HG03457 (cell line): Measurements from ENCODE around the gene GTF3C1.

Source experiments
- ATAC-seq: cut with Tn5 transposase; IDR thresholded peaks from one replicate; pipeline ENCODE4 v1.9.1; 2021; ENCODE audit warnings: moderate number of reproducible peaks; ENCODE audit not compliant: unreplicated experiment

Gene GTF3C1

GRCh38 chr16:27431773-27432532 lies 117.8 kb downstream of the GTF3C1 start:
- ATAC-seq: no peak

GRCh38 chr16:27430923-27431484 lies 118.7 kb downstream of the GTF3C1 start:
- no peak for ATAC-seq

- no peak for ATAC-seq
These were observed 119.2 kb downstream of the GTF3C1 start for GRCh38 chr16:27430512-27430911.

- no peak for ATAC-seq
These were observed 119.7 kb downstream of the GTF3C1 start for GRCh38 chr16:27429981-27430441.

GRCh38 chr16:27429330-27429871 lies 120.3 kb downstream of the GTF3C1 start:
- ATAC-seq: no peak

GRCh38 chr16:27428026-27428785 lies 121.5 kb downstream of the GTF3C1 start:
- no peak for ATAC-seq

GRCh38 chr16:27427538-27427937 lies 122.2 kb downstream of the GTF3C1 start:
- no peak for ATAC-seq

GRCh38 chr16:27426423-27427408 lies 123.0 kb downstream of the GTF3C1 start:
- peak; percentile 74 for ATAC-seq

GRCh38 chr16:27425961-27426360 lies 123.8 kb downstream of the GTF3C1 start:
- ATAC-seq: no peak

GRCh38 chr16:27424772-27425498 lies 124.8 kb downstream of the GTF3C1 start:
- ATAC-seq: no peak

- ATAC-seq: no peak
These were observed 127.6 kb downstream of the GTF3C1 start for GRCh38 chr16:27421961-27422740.

GRCh38 chr16:27417047-27417671 lies 132.6 kb downstream of the GTF3C1 start:
- no peak for ATAC-seq

GRCh38 chr16:27414788-27415431 lies 134.8 kb downstream of the GTF3C1 start:
- ATAC-seq: no peak

- no peak for ATAC-seq
These were observed 135.8 kb downstream of the GTF3C1 start for GRCh38 chr16:27413956-27414355.

- no peak for ATAC-seq
These were observed 139.0 kb downstream of the GTF3C1 start for GRCh38 chr16:27410761-27411160.
